ENCODE data around the gene MTA1.

- TF ChIP-seq CTCF (IDR thresholded peaks at IDR 0.05), result no peak
- TF ChIP-seq EZH2 (IDR thresholded peaks at IDR 0.05; ENCODE audit: borderline replicate concordance, insufficient read depth, low read depth, low read length, poor library complexity, severe bottlenecking), result no peak
These were observed 44.0 kb upstream of the MTA1 start for GRCh38 chr14:105375635-105376057.
